HCT116 (cell line): ENCODE measurements around the gene DOCK2. TPM values are rescaled to one million over a fixed set of nuclear protein-coding genes. Genes with fewer than 3 reads are reported as not detected.

Experiments
- ATAC-seq: fragments of 200-7000 bp; cut with Tn5 transposase; 2 replicates; pipeline ENCODE4 v1.9.1; 2020; ENCODE audit warnings: mild to moderate bottlenecking, moderate library complexity
- BruUV-seq: library from RNA; stranded (reverse); fragments of 400-500 nt; replicated peaks from 2 replicates; lab custom pipeline; 2021; lab: Mats Ljungman, UMichigan
- CTCF ChIA-PET: fragments of 300-600 bp; sonication (Branson Sonifier 250); formaldehyde crosslinking; loops from one replicate; lab custom pipeline; 2021; ENCODE audit warnings: antibody characterized with exemption; lab: Charles Lee
- POLR2A ChIA-PET: fragments of 300-600, 350-600 bp; sonication (Branson Sonifier 250); formaldehyde crosslinking; loops from one replicate; lab custom pipeline; 2021; ENCODE audit warnings: antibody characterized with exemption; lab: Charles Lee
- RAD21 ChIA-PET, 2 experiments: fragments of 300-600 bp; sonication (Branson Sonifier 250); formaldehyde crosslinking; loops; one replicate each; lab custom pipeline; 2023; ENCODE audit warnings: low total read pairs in 2 of 2; ENCODE audit not compliant: uncharacterized antibody in 2 of 2, unreplicated experiment in 2 of 2, low non-redundant PET in 1 of 2; lab: Charles Lee
- DNase-seq: peaks from one replicate; pipeline ENCODE4 v3.0.0-alpha.2; 2010; ENCODE audit warnings: low read depth, low spot score
- H2AFZ ChIP-seq: fragments of 200-600 bp; shearing (Covaris generic), sonication (generic); 2 replicates; pipeline ENCODE4 v1.6.1; 2017; ENCODE audit warnings: low read depth, mixed run types, mixed read lengths, antibody characterized with exemption, low read length; ENCODE audit not compliant: poor library complexity, severe bottlenecking
- H3K27ac ChIP-seq: 2 replicates; pipeline ENCODE4 v1.5.1; 2012; ENCODE audit warnings: low read depth, low read length
- H3K27me3 ChIP-seq: fragments of 200-600 bp; sonication (generic); 2 replicates; pipeline ENCODE4 v1.6.1; 2016; ENCODE audit warnings: mixed run types, low read length, mixed read lengths; ENCODE audit not compliant: insufficient read depth
- H3K36me3 ChIP-seq, 2 experiments: fragments of 200-500 bp in 1 of 2; fragments of 200-600 bp in 1 of 2; sonication (Bioruptor generic) in 1 of 2; sonication (generic) in 1 of 2; 2 replicates each; pipeline versions ENCODE4 v1.5.1 to v1.6.1; 2014 to 2016; ENCODE audit warnings: low read length in 2 of 2, inconsistent platforms in 1 of 2, mixed read lengths in 1 of 2, mixed run types in 1 of 2; ENCODE audit not compliant: insufficient read depth in 2 of 2, control insufficient read depth in 1 of 2
- H3K4me1 ChIP-seq, 2 experiments: fragments of 200-600 bp in 1 of 2; sonication (generic) in 1 of 2; 2 replicates each; pipeline versions ENCODE4 v1.5.1 to v1.6.1; 2012 to 2017; ENCODE audit warnings: low read length in 2 of 2, inconsistent platforms in 1 of 2, mild to moderate bottlenecking in 1 of 2, mixed read lengths in 1 of 2, mixed run types in 1 of 2, moderate library complexity in 1 of 2; ENCODE audit not compliant: insufficient read depth in 2 of 2, control insufficient read depth in 1 of 2
- H3K4me2 ChIP-seq: fragments of 200-600 bp; sonication (generic); 2 replicates; pipeline ENCODE4 v1.6.1; 2017; ENCODE audit warnings: mixed run types, low read length, mixed read lengths
- H3K4me3 ChIP-seq, 2 experiments: fragments of 200-600 bp in 1 of 2; sonication (generic) in 1 of 2; replicated peaks in 1 of 2; 2 replicates each; pipeline ENCODE4 v1.5.1; 2011 to 2016; ENCODE audit warnings: low read length in 2 of 2, control low read depth in 1 of 2, low read depth in 1 of 2, mild to moderate bottlenecking in 1 of 2, mixed read lengths in 1 of 2, mixed run types in 1 of 2
- H3K79me2 ChIP-seq: fragments of 200-600 bp; sonication (generic); 2 replicates; pipeline ENCODE4 v1.6.1; 2017; ENCODE audit warnings: mild to moderate bottlenecking, mixed run types, low read length, moderate library complexity, mixed read lengths; ENCODE audit not compliant: insufficient read depth
- H3K9ac ChIP-seq: fragments of 200-600 bp; sonication (generic); 2 replicates; pipeline ENCODE4 v1.6.1; 2016; ENCODE audit warnings: low read length, mixed read lengths
- H3K9me2 ChIP-seq: fragments of 200-600 bp; sonication (generic), shearing (Covaris generic); 2 replicates; pipeline ENCODE4 v1.6.1; 2017; ENCODE audit warnings: mixed run types, mild to moderate bottlenecking, moderate library complexity; ENCODE audit not compliant: insufficient read depth
- H3K9me3 ChIP-seq, 2 experiments: fragments of 200-500 bp in 1 of 2; fragments of 200-600 bp in 1 of 2; sonication (Bioruptor generic) in 1 of 2; sonication (generic) in 1 of 2; 2 replicates each; pipeline ENCODE4 v1.6.1; 2014 to 2017; ENCODE audit warnings: low read length in 2 of 2, mixed read lengths in 2 of 2, inconsistent platforms in 1 of 2, low read depth in 1 of 2, mild to moderate bottlenecking in 1 of 2, mixed run types in 1 of 2, moderate library complexity in 1 of 2; ENCODE audit not compliant: control insufficient read depth in 1 of 2, insufficient read depth in 1 of 2
- H4K20me1 ChIP-seq: fragments of 200-600 bp; sonication (generic), shearing (Covaris generic); 2 replicates; pipeline ENCODE4 v1.6.1; 2017; ENCODE audit warnings: mixed run types, mild to moderate bottlenecking, moderate library complexity; ENCODE audit not compliant: insufficient read depth
- CEBPB ChIP-seq: IDR thresholded peaks from 2 replicates; pipeline ENCODE4 v1.6.1; 2012; ENCODE audit warnings: low read depth
- ELF1 ChIP-seq: IDR thresholded peaks from 2 replicates; pipeline ENCODE4 v1.6.1; 2012; ENCODE audit warnings: low read depth, borderline replicate concordance
- EZH2 ChIP-seq: fragments of 200-600 bp; sonication (generic); IDR thresholded peaks from 2 replicates; pipeline ENCODE4 v1.6.1; 2017; ENCODE audit warnings: antibody characterized with exemption, mixed run types
- EZH2phosphoT487 ChIP-seq: fragments of 200-600 bp; IDR thresholded peaks from 2 replicates; pipeline ENCODE4 v1.6.1; 2018; ENCODE audit warnings: antibody characterized with exemption, borderline replicate concordance
- FOSL1 ChIP-seq: IDR thresholded peaks from 2 replicates; pipeline ENCODE4 v1.6.1; 2012; ENCODE audit warnings: low read depth
- JUND ChIP-seq: IDR thresholded peaks from 2 replicates; pipeline ENCODE4 v1.6.1; 2012
- POLR2AphosphoS5 ChIP-seq: IDR thresholded peaks from 2 replicates; pipeline ENCODE4 v1.6.1; 2011; ENCODE audit warnings: mild to moderate bottlenecking, low read depth, low read length, moderate library complexity
- SIN3A ChIP-seq: IDR thresholded peaks from 2 replicates; pipeline ENCODE4 v1.6.1; 2012; ENCODE audit warnings: low read depth
- TCF7L2 ChIP-seq: IDR thresholded peaks from 2 replicates; pipeline ENCODE4 v1.7.0; 2011; ENCODE audit warnings: borderline replicate concordance, inconsistent platforms; ENCODE audit not compliant: insufficient read depth, insufficient read length; ENCODE audit errors: extremely low read depth
- YY1 ChIP-seq: IDR thresholded peaks from 2 replicates; pipeline ENCODE4 v1.6.1; 2011; ENCODE audit warnings: low read length, low read depth, moderate library complexity, mild to moderate bottlenecking; ENCODE audit not compliant: insufficient replicate concordance; ENCODE audit errors: extremely low read depth
- ZBTB33 ChIP-seq: IDR thresholded peaks from 2 replicates; pipeline ENCODE4 v1.6.1; 2011; ENCODE audit warnings: mild to moderate bottlenecking, low read length, moderate library complexity; ENCODE audit not compliant: insufficient replicate concordance; ENCODE audit errors: extremely low read depth
- ZNF274 ChIP-seq: fragments of 200-500 bp; sonication (Bioruptor generic); IDR thresholded peaks from 2 replicates; pipeline ENCODE4 v1.6.1; 2014; ENCODE audit warnings: mild to moderate bottlenecking, low read depth, low read length, inconsistent platforms
- intact Hi-C: fragments of 100-400 bp; cut with micrococcal nuclease; formaldehyde crosslinking; loops from 2 replicates; pipeline ENCODE4 v1.10.0; 2022
- total RNA-seq: library from RNA; stranded (reverse); gene quantifications from one replicate; pipeline ENCODE4 v1.2.1, GENCODE V29; 2021; ENCODE audit not compliant: unreplicated experiment

The DOCK2 gene
- total RNA-seq, 1 experiment from 2014 or later, result 0.89 TPM

GRCh38 chr5:169667896-169668674, 31.0 kb downstream of the DOCK2 start:
- RAD21 ChIA-PET, result no interaction called here
- no peak overlapping the region for H2AFZ ChIP-seq
- H3K9ac ChIP-seq, result no peak overlapping the region
- no peak for TF ChIP-seq EZH2
- no peak for TF ChIP-seq ZNF274
- no peak for TF ChIP-seq JUND
- no peak for TF ChIP-seq FOSL1
- TF ChIP-seq POLR2AphosphoS5, result no peak
- TF ChIP-seq ELF1, result no peak
- no peak for TF ChIP-seq ZBTB33
- no peak for TF ChIP-seq YY1
- TF ChIP-seq SIN3A, result no peak
- no peak for TF ChIP-seq TCF7L2
- no peak for TF ChIP-seq CEBPB
- no peak for TF ChIP-seq EZH2phosphoT487
- TF ChIP-seq, all 23 proteins: peak for 0
- BruUV-seq, result no TSS peak
- Histone ChIP-seq H4K20me1 (no peaks in the 10 kb centered on the region), H3K36me3 (no peaks in the 10 kb centered on the region), H3K9me3 (no peaks in the 10 kb centered on the region), H3K27ac (no peak overlapping the region), H3K9me2 (no peaks in the 10 kb centered on the region), H3K4me1 (no peaks in the 10 kb centered on the region), H3K79me2 (no peaks in the 10 kb centered on the region), H3K4me3 (no peak overlapping the region), H3K4me2 (no peak overlapping the region), H3K27me3 (peaks cover 38% of the 10 kb centered on the region)
- no peak for DNase-seq
- ChIA-PET POLR2A (no interaction called here), CTCF (no interaction called here)
- no peak for ATAC-seq
- intact Hi-C loops, result no loop called here
